Lung (tissue), 12 donors: ENCODE data around the gene ROBO3. TPM values are rescaled to one million over a fixed set of nuclear protein-coding genes. Genes with fewer than 3 reads are reported as not detected.
A peak's percentile ranks its signal among the peaks of the same experiment; 100 is the strongest.

Experiments
- ATAC-seq: fragments of 200-7000 bp; cut with Tn5 transposase; one replicate; pipeline ENCODE4 v1.9.1; 2020; ENCODE audit warnings: moderate number of reproducible peaks; ENCODE audit not compliant: insufficient read depth, low FRiP score
- DNase-seq, 3 donors: peaks; one replicate each; pipeline ENCODE4 v3.0.0-alpha.2; 2013 to 2017
- H3K27ac ChIP-seq, 2 donors: one replicate each; pipeline ENCODE4 v1.5.1; 2013; ENCODE audit warnings: mild to moderate bottlenecking in 2 of 2, moderate library complexity in 2 of 2, control low read depth in 1 of 2, inconsistent platforms in 1 of 2, low read depth in 1 of 2, low read length in 1 of 2
- H3K27me3 ChIP-seq, 3 donors: one replicate each; pipeline ENCODE4 v1.5.1; 2013; ENCODE audit warnings: low read length in 2 of 3; ENCODE audit not compliant: control insufficient read depth in 3 of 3, insufficient read depth in 3 of 3
- H3K36me3 ChIP-seq, 4 donors: one replicate each; pipeline ENCODE4 v1.5.1; 2013; ENCODE audit warnings: low read length in 4 of 4, mild to moderate bottlenecking in 1 of 4, moderate library complexity in 1 of 4; ENCODE audit not compliant: control insufficient read depth in 4 of 4, insufficient read depth in 4 of 4
- H3K4me1 ChIP-seq, 5 donors: one replicate each; pipeline ENCODE4 v1.5.1; 2013; ENCODE audit warnings: low read length in 5 of 5, mild to moderate bottlenecking in 2 of 5, moderate library complexity in 1 of 5; ENCODE audit not compliant: control insufficient read depth in 5 of 5, insufficient read depth in 5 of 5
- H3K4me3 ChIP-seq: one replicate; pipeline ENCODE4 v1.5.1; 2013; ENCODE audit warnings: mild to moderate bottlenecking, control low read depth, moderate library complexity
- H3K9ac ChIP-seq, 2 donors: one replicate each; pipeline ENCODE4 v1.5.1; 2013; ENCODE audit warnings: low read length in 2 of 2, control low read depth in 1 of 2; ENCODE audit not compliant: insufficient read depth in 1 of 2
- H3K9me3 ChIP-seq, 4 donors: one replicate each; pipeline ENCODE4 v1.5.1; 2013; ENCODE audit warnings: low read length in 3 of 4, mild to moderate bottlenecking in 1 of 4, moderate library complexity in 1 of 4; ENCODE audit not compliant: control insufficient read depth in 4 of 4, insufficient read depth in 3 of 4
- WGBS, 2 donors: extraction: QIAGEN DNeasy Blood & Tissue Kit; methylation state at CpG; one replicate each; pipeline ENCODE4 v1.1.7; 2013; 5-methylcytosine and 5-hydroxymethylcytosine counted together
- polyA plus RNA-seq, 2 donors: library from polyadenylated mRNA; stranded (reverse); fragments of 200-250 nt; gene quantifications; one replicate each; pipeline ENCODE4 v1.2.1, GENCODE V29; 2013
- total RNA-seq, 2 donors: library from RNA; depleted of rRNA in 1 of 2; stranded (reverse); fragments of >200 nt in 1 of 2; gene quantifications; one replicate each; pipeline ENCODE4 v1.2.1, GENCODE V29; 2014 to 2021
- TF ChIP-seq, protein P1 (sequence below): IDR thresholded peaks from 2 replicates; pipeline ENCODE4 v1.5.1; 2012; ENCODE audit warnings: mild to moderate bottlenecking; ENCODE audit errors: control extremely low read depth, extremely low read depth
- donor health status: control.
- donor health status: control.
- donor health status: Bipolar disorder and iron deficiency.
- donor health status: healthy.
- donor health status: DM: yes; HTN: yes; CAD: no.

ROBO3 gene
- total and polyA plus RNA-seq, 4 donors = 9.3 to 16.8 (median 15.1) TPM

GRCh38 chr11:124898711-124899110 is 33.5 kb downstream of the ROBO3 start:
- no peaks in the 10 kb centered on the region for H3K9me3 ChIP-seq
- H3K4me1 ChIP-seq = peaks cover 0 to 26% (median 4%) of the 10 kb centered on the region in 5 donors
- H3K9ac ChIP-seq = no peak overlapping the region
- TF ChIP-seq, protein P1, sequence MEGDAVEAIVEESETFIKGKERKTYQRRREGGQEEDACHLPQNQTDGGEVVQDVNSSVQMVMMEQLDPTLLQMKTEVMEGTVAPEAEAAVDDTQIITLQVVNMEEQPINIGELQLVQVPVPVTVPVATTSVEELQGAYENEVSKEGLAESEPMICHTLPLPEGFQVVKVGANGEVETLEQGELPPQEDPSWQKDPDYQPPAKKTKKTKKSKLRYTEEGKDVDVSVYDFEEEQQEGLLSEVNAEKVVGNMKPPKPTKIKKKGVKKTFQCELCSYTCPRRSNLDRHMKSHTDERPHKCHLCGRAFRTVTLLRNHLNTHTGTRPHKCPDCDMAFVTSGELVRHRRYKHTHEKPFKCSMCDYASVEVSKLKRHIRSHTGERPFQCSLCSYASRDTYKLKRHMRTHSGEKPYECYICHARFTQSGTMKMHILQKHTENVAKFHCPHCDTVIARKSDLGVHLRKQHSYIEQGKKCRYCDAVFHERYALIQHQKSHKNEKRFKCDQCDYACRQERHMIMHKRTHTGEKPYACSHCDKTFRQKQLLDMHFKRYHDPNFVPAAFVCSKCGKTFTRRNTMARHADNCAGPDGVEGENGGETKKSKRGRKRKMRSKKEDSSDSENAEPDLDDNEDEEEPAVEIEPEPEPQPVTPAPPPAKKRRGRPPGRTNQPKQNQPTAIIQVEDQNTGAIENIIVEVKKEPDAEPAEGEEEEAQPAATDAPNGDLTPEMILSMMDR = no peak
- no peak overlapping the region for H3K4me3 ChIP-seq
- DNase-seq = peak; percentile 79 to 89 (median 84)
- H3K36me3 ChIP-seq = peaks cover 0 to 2% (median 0%) of the 10 kb centered on the region in 4 donors
- peaks cover 0 to 9% (median 4%) of the 10 kb centered on the region in 3 donors for H3K27me3 ChIP-seq
- 32 to 50% methylated on average over 5 of the region's 5 CpGs for WGBS, 2 donors
- peak overlapping the region; percentile 50 to 74 for H3K27ac ChIP-seq
- peak; percentile 32 for ATAC-seq

GRCh38 chr11:124899383-124900145 is 34.3 kb downstream of the ROBO3 start:
- TF ChIP-seq, protein P1 = no peak
- H3K4me3 ChIP-seq = no peak overlapping the region
- H3K9ac ChIP-seq = no peak overlapping the region
- peaks cover 0 to 9% (median 4%) of the 10 kb centered on the region in 3 donors for H3K27me3 ChIP-seq
- peak overlapping the region; percentile 74 to 85 for H3K27ac ChIP-seq
- ATAC-seq (no peak), DNase-seq (no peak)
- no peaks in the 10 kb centered on the region for H3K36me3 ChIP-seq
- H3K4me1 ChIP-seq = peaks cover 0 to 26% (median 4%) of the 10 kb centered on the region in 5 donors
- no peaks in the 10 kb centered on the region for H3K9me3 ChIP-seq
- WGBS, 2 donors = 65 to 79% methylated on average over 6 of the region's 6 CpGs

- Histone ChIP-seq H3K9ac (no peak overlapping the region), H3K27me3 (peaks cover 0 to 9% (median 4%) of the 10 kb centered on the region in 3 donors), H3K36me3 (no peaks in the 10 kb centered on the region), H3K4me3 (no peak overlapping the region), H3K9me3 (no peaks in the 10 kb centered on the region), H3K27ac (peak overlapping the region; percentile 81 to 85), H3K4me1 (peaks cover 0 to 26% (median 4%) of the 10 kb centered on the region in 5 donors)
- no peak for ATAC-seq
- TF ChIP-seq, protein P1 = no peak
- DNase-seq = peak in 2 of 3 donors; percentile 19 to 57
- 66 to 72% methylated on average over 5 of the region's 5 CpGs for WGBS, 2 donors
Observed at GRCh38 chr11:124900464-124900863, 35.2 kb downstream of the ROBO3 start.
